ENCODE measurements around the gene FBRSL1.
"Not testable (repeated sequence)": the region's sequence is repeated elsewhere in the genome, so short reads cannot be mapped to it uniquely, and the experiment has no call there.

The FBRSL1 gene

DNA sequence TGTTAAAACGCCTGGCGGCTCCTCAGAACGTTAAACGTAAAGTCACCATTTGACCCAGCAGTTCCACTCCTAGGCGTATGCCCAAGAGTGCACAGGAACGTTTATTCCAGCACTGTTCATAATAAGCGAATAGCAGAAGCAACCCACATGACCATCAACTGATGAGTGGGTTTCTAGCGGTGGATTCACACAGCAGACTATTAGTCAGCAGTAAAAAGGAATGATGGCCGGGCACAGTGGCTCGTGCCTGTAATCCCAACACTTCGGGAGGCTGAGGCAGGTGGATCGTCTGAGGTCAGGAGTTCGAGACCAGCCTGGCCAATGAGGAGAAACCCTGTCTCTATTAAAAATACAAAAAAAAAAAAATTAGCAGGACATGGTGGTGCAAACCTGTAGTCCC is 22.4 kb upstream of the FBRSL1 start:
- DNase-seq (ENCODE audit: low read depth in 1 of 2, low spot score in 1 of 2) = no peak
- in situ Hi-C loops (cut with HindIII; ENCODE audit: low pct_unique_long_range_greater_than_20kb, low sequenced_read_pairs) = no loop called here

GRCh38 chr12:132469423-132469822 is 20.5 kb upstream of the FBRSL1 start:
- no peak for TF ChIP-seq JUND (IDR thresholded peaks at IDR 0.05; ENCODE audit: low read depth)
- DNase-seq (ENCODE audit: low read depth in 1 of 2, low spot score in 1 of 2) = no peak
- in situ Hi-C loops (cut with HindIII; ENCODE audit: low pct_unique_long_range_greater_than_20kb, low sequenced_read_pairs) = no loop called here

More for the DNA sequence above, 22.4 kb upstream of the FBRSL1 start:
- TF ChIP-seq JUND (IDR thresholded peaks at IDR 0.05; ENCODE audit: low read depth) = no peak

- in situ Hi-C loops (cut with HindIII; ENCODE audit: low pct_unique_long_range_greater_than_20kb, low sequenced_read_pairs) = no loop called here
- no peak for TF ChIP-seq JUND (IDR thresholded peaks at IDR 0.05; ENCODE audit: low read depth)
- DNase-seq (ENCODE audit: low read depth in 1 of 2, low spot score in 1 of 2) = no peak
These were observed 19.6 kb upstream of the FBRSL1 start for GRCh38 chr12:132470397-132470796.

- TF ChIP-seq JUND (IDR thresholded peaks at IDR 0.05; ENCODE audit: low read depth) = no peak
- DNase-seq (ENCODE audit: low read depth in 1 of 2, low spot score in 1 of 2) = no peak
- in situ Hi-C loops (cut with HindIII; ENCODE audit: low pct_unique_long_range_greater_than_20kb, low sequenced_read_pairs) = no loop called here
These were observed 18.7 kb upstream of the FBRSL1 start for GRCh38 chr12:132471011-132471857.

- in situ Hi-C loops (cut with HindIII; ENCODE audit: low pct_unique_long_range_greater_than_20kb, low sequenced_read_pairs) = no loop called here
- no peak for TF ChIP-seq JUND (IDR thresholded peaks at IDR 0.05; ENCODE audit: low read depth)
- no peak for DNase-seq (ENCODE audit: low read depth in 1 of 2, low spot score in 1 of 2)
These were observed 18.1 kb upstream of the FBRSL1 start for GRCh38 chr12:132471858-132472255.

DNA sequence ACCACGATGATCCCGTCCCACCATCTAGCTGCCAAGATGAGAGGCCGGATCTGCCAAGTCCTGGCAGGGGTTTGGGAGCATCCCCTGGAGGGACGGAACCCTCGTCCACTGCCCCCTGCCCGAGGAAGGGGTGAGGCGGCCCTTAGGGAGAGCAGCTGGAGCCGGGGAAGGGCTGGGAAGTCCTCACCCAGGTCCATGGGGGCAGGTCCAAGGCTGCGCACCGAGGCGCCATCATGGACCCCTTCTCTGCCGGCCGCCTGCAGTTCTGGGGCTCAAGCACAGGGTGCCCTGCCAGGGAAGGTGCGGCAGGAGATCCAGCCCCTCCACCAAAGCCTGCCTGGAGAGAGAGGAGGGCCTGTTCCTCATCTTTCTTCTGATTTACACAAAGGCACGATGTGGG is 17.6 kb upstream of the FBRSL1 start:
- in situ Hi-C loops (cut with HindIII; ENCODE audit: low pct_unique_long_range_greater_than_20kb, low sequenced_read_pairs) = no loop called here
- TF ChIP-seq JUND (IDR thresholded peaks at IDR 0.05; ENCODE audit: low read depth) = no peak
- DNase-seq (ENCODE audit: low read depth in 1 of 2, low spot score in 1 of 2) = no peak

DNA sequence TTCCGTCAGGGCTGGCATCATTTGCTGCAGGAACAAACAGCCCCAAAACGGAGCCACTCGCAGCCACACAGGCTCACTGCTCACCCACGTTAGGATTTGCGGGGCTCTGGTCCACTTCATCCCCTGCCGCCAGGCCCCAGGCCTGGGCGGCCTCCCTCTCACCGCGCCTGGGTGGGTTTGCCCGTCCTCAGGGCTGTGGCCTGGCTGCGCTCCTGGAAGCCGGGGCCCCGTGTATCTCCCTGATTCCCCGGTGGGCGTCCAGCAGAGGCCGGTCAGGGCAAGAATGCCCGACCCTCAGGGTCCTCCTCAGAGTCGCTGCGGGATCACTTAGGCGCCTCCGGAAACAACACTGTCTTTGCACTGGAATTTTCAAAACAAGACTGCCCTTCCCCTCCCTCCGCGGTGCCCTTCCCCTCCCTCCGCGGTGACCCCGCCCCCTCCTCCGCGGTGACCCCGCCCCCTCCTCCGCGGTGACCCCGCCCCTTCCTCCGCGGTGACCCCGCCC is 15.7 kb upstream of the FBRSL1 start:
- in situ Hi-C loops (cut with HindIII; ENCODE audit: low pct_unique_long_range_greater_than_20kb, low sequenced_read_pairs) = no loop called here
- peak in 1 of 2 experiments; percentile 58 for DNase-seq (ENCODE audit: low read depth in 1 of 2, low spot score in 1 of 2)
- no peak for TF ChIP-seq JUND (IDR thresholded peaks at IDR 0.05; ENCODE audit: low read depth)

- in situ Hi-C loops (cut with HindIII; ENCODE audit: low pct_unique_long_range_greater_than_20kb, low sequenced_read_pairs); DNase-seq (ENCODE audit: low read depth in 1 of 2, low spot score in 1 of 2): not testable (repeated sequence)
These were observed 15.1 kb upstream of the FBRSL1 start for GRCh38 chr12:132474799-132475303.

GRCh38 chr12:132475304-132476037 is 14.5 kb upstream of the FBRSL1 start:
- in situ Hi-C loops (cut with HindIII; ENCODE audit: low pct_unique_long_range_greater_than_20kb, low sequenced_read_pairs) = no loop called here
- peak in 1 of 2 experiments; percentile 77 for DNase-seq (ENCODE audit: low read depth in 1 of 2, low spot score in 1 of 2)
- no peak for TF ChIP-seq JUND (IDR thresholded peaks at IDR 0.05; ENCODE audit: low read depth)

GRCh38 chr12:132476038-132476414 is 13.9 kb upstream of the FBRSL1 start:
- in situ Hi-C loops (cut with HindIII; ENCODE audit: low pct_unique_long_range_greater_than_20kb, low sequenced_read_pairs) = no loop called here
- no peak for DNase-seq (ENCODE audit: low read depth in 1 of 2, low spot score in 1 of 2)
- TF ChIP-seq JUND (IDR thresholded peaks at IDR 0.05; ENCODE audit: low read depth) = no peak

DNA sequence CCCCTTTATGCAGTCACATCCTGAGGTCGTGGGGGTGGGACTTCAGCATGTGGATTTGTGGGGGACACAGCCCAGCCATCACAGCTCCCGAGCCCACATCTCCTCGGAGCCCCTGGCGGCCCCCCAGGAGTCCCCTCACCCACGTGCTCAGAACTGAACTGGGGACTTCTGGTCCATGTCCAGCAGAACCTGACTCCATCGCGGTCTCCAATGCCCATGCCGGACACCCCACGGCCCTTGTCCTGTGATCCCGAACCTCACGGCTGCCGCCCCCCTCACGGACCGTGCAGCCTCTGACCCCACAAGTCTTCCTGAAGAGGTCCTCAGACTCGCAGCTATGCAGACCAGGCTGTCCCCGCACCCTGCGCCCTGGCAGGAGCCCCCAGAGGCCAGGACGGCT is 13.5 kb upstream of the FBRSL1 start:
- DNase-seq (ENCODE audit: low read depth in 1 of 2, low spot score in 1 of 2) = no peak
- in situ Hi-C loops (cut with HindIII; ENCODE audit: low pct_unique_long_range_greater_than_20kb, low sequenced_read_pairs) = no loop called here
- no peak for TF ChIP-seq JUND (IDR thresholded peaks at IDR 0.05; ENCODE audit: low read depth)

GRCh38 chr12:132477017-132477702 is 12.8 kb upstream of the FBRSL1 start:
- in situ Hi-C loops (cut with HindIII; ENCODE audit: low pct_unique_long_range_greater_than_20kb, low sequenced_read_pairs) = no loop called here
- TF ChIP-seq JUND (IDR thresholded peaks at IDR 0.05; ENCODE audit: low read depth) = no peak
- DNase-seq (ENCODE audit: low read depth in 1 of 2, low spot score in 1 of 2) = no peak
